NCI-H2107 treated with DMSO at 0.1 percent for 48 hours (cell line): Measurements from ENCODE around the gene KCNMA1.

Experiments used
- DNase-seq: peaks from one replicate; lab custom pipeline; 2025; ENCODE audit not compliant: unreplicated experiment; lab: John Stamatoyannopoulos, UW

Gene KCNMA1

DNA sequence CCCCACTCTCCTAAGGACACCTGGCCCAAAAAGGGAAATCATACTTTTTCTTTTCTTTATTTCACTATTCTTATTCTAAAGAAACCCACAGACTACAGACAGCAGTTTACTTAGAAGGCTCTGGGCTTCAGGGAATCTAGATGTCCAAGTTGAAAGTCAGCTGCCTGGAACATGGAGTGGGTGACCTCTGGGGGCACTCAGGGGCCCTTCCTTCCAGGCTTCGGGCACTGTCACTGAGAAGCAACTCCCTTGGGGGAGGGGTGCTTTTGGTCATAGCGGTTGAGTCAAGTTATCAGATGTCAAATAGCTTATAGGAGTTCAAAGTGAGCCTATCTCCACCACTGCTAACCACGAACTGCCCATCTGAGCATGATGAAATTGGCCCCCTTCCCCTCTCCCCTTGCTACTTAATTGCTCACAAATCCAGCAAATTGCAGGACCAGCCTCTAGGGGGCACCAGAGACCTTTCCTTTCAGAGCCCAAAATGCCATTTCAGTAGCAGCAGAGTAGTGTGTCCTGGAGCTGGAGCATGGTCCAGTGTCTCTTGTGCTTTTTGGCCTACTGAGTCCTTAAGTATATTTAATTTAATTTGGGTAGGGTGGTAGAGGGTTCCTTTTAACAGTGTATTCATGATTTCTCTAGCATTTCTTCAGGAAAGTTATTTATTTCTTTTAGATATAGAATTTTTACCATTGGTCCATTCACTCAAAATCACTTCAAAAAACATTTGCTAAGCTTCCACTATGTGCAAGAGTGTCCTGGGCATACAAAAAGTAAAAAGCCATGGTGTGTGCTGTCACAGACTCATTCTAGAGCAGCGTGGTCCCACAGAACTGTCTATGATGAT lies 463.8 kb downstream of the KCNMA1 start:
- peak; percentile 30 for DNase-seq

DNA sequence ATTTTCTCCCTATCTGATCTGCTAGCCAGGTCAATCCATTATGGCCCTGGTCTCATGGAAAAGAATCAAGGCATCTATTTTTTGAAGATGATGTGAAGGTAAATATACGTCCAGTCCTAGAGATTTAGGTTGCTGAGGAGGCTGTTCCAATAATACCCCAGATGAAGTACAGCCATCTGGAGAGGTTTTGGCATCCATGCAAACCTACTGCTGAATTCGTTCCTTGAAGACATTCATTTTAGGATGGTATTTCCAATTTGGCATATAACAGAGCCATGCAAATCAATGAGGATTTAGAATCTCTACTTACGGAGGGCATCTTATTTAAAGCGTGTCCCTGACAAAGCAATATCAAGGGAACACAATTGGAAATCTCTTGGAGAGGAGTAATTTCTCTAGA lies 465.5 kb downstream of the KCNMA1 start:
- no peak for DNase-seq

DNA sequence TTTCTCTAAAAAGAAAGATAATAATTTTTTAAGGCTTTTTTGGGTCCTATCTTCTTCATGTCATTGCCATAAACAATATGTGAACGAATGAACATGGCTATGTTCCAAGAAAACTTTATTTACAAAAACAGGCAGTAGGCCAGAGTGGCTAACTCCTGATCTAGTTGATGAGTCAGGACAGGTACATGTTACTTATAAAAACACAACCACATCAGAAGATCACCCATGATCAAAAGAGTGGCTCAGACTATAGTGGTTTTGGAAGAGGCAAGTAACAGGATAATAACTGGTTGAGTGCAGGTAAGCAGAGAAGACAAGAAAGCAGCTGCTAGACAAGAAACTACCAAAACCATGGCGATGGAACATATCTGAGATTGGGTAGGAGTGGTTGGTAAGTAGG lies 468.7 kb downstream of the KCNMA1 start:
- no peak for DNase-seq

DNA sequence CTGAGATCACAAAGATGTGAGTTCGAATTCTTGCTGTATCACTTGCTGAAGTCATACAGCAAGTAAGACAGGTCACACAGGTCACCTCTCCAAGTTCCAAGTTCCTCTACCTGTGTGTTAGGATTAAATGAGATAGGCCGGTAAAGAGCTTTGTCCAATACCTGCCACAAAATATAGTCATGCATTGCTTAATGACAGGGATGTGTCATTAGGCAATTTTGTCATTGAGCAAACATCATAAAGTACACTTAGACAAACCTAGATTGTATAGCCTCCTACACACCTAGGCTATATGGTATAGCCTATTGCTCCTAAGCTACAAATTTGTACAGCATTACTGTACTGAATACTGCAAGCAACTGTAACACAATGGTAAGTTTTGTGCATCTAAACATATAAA lies 469.4 kb downstream of the KCNMA1 start:
- no peak for DNase-seq

DNA sequence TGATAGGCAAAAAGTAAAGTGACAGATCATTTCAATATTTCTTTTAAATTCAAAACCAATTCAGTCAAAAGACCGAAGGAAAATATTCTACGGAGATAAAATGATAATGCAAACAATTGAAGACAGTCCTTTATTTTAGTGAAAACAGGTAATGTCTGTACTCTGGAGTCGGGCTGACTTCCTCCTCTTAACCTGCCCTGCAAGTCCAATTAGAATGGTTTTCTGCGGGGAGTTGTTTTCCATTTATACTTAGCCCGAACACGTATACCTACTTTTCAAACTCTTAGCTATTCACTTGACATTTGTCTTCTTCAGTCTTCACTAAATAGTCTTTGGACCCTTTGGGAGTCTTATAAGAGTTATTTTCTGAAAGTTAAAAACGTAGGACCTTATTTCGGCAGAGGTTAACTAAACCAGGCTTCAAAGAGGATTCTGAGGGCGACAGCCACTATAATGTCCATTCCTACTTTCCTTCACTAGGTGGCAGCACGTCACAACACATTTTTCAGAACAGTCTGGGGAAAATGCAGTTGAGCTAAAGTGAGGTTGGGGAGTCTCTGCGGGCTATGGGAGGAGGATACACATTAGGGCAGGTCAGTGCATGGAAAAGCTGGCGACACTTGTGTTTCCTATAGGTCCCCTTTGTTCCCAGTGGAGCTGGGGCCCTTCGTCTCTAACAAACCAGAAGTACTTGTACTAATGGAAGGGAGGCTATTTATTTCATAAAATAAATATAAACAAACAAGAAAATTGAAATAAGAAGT lies 472.0 kb downstream of the KCNMA1 start:
- DNase-seq: peak; percentile 46

DNA sequence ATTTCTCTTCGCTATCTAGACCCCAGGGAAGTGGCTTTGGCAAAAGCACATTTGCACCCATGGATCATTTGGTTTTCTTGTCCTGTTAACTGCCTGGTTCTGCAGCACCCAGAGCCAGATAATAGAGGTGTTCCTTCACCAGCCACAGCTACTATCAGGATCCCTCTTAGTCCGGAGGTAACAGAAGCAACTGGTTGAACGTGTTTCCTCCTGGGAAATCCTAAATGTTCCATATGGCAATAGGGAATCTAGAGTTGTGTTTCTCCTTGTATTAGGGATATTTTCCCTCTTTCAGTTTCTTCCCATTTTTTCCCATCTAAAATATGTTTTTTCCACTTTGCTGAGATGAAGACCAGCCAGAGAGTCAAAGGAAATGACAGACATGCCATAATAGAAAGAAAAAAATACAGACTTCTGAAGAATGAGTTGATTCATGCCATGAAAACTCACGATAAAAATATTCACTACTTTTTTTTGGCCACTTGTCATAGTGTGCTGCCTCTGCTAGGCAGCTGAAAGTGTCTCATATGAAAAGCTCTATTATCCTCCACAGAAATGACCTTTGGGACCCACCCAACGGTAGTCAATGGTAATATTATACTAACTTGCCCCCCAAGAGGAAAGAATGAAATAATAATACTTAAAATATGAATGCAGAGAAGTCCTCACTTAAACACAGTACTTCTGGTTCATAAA lies 472.8 kb downstream of the KCNMA1 start:
- no peak for DNase-seq

DNA sequence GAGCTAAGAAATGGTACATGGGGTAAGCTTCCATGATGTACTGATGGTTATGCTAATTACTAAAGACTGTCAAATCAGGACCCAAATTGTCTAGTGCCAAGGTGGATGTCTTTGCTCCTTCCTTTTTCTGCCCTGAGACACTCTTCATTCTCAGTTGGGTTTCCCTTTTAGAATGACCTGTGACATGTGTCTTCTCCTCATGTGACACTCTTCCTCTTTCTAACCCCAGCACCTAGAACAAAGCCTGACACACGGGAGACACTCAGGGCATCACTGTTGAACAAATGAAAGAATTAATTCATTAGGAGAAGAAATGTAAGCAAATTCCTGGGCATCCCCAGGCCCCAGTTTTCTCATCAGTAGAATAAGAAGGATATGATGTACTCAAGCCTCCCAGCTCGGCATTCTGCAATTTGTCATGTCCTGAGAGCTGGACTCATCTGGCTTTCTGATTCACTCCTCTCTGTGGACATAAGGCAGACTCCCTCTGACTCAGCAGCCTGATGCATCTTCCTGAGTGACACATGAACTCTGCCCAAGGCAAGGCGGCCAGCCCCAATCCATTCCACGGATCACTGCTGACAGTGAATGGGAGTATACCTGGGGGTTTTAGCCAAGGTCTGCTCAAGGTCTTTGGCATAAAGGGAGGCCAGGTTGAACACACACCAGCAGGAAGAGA lies 473.8 kb downstream of the KCNMA1 start:
- no peak for DNase-seq

DNA sequence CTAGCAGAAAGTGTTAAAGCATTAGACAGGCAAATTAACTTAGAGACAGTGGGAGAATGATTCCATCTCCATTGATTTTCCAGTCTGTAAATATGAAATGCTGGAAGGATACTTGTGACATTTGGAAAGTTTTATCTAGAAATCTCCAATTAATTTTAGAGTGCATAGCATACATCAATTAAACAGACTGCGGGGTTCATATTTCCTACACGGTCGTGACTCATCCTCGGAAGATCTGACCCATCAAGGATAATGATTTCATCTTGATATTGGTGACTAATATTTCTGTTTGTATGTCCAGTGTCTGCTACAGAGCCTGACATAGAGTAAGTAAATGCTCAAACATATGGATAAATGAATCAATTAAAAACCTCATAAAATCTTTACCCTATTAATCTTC lies 474.9 kb downstream of the KCNMA1 start:
- DNase-seq: no peak

DNA sequence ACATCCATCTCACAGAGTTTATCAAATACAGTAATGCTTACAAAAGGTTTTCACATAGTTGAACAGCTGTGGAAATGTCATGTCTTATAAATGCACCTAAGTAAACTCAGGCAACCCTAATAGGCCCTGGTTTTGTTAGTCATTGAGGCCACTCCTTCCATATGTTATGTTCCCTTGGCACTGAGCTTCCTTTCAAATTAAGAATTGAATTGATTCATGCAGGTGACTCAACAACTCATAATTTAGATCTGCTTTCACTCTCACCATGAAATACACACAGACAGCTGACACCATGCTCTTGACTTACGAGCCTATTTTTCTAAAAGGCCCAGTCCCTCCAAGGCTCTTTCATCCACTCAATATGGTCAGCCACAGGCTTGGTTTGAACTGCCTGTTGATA lies 476.9 kb downstream of the KCNMA1 start:
- DNase-seq: peak; percentile 83

DNA sequence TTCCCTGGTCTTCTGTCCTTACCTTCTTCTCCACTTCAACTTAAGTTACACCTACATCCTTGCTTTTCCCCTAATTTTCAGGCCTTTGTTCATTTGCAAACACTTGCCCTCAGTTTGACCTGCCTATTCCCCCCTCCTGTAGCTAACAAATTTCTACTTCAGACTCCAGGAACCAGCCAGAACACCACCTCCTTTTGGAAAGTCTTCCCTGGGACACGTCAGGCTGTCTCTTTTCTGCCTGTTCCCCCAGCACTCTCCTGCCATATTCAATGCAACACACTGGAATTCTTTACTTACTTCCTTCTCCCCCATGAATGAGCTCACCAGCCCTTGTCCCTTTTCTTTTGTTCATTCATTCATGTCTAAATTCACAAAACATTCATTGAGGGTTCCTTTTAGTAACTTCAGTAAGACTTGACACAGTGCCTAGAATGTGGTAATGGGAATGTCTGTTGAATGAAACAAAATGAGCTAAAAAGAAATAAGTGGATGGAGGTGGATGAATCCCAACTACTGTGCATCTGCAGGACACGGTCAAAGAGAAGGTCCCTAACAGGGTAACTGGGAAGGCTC lies 478.0 kb downstream of the KCNMA1 start:
- no peak for DNase-seq

DNA sequence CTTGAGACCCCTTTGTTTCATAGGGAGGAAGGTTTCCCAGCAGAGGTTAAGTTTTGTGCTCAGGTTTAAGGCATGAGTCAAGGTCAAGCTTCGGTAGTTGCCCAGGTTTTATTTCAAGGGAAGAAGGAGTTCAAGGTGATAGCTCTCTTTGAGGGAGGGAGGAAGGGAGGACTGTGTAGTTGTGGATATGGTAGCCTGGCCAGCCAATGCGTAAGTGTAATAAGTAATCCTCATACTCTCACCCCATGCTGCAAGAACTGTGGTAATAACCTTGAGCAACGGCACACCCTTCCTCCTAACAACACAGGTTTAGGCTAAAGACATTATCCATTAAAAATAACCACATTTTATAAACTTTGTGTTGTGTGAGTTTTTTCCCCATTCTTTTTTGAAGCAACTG lies 478.9 kb downstream of the KCNMA1 start:
- no peak for DNase-seq

DNA sequence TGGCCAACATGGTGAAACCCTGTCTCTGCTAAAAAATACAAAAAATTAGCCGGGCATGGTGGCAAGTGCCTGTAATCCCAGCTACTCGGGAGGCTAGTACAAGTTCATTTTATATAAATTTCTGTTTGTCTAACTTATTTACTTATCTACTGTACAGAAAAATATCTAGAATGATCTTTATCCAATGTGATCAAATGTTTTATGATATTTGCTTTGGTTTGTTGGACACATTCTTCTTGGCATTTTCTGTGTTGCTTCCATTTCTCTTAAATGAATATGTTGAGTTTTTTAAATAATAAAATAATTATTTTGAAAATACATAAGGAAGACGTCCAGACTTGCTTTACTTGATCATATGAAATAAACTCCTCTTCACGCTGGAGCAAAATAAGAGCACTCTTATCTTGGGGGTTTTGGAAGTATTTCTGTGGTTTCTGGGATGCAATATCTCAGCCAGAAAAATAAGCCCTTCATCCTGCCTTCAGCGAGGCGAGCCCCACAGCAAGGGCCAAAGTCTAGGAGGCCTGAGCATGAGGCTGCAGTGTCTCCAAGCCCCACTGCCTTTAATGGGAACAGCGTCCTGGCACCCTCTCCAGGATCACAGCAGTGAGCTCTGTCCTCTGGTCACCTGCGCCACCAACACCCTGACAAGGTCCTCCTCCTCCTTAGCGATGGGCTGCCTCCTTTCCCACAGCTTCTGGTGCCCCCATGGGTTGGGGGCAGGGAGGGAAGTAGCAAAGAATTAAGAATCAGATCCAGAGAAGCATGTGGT lies 480.2 kb downstream of the KCNMA1 start:
- DNase-seq: no peak

DNA sequence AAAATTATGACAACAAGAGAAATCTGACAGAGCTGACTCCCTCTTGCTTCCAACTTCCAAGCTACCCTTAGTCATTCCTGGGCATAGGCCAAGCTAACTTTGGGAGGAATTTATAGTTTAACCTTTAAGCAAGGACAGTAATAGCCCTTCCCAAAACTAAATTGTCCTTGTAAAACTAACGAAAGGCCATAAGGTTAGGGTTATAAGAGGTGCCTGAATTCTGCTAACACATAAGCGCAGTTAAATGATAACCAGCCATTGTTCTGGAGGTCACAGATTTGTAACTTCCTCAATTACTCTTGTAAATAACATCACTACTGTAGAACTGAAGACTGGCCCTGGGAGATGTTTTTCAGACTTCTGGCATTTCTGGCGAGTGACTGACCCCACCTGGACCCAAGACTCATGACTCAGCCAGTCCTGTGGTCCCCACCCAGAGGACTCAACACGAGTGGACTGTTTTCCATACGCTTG lies 481.2 kb downstream of the KCNMA1 start:
- no peak for DNase-seq

DNA sequence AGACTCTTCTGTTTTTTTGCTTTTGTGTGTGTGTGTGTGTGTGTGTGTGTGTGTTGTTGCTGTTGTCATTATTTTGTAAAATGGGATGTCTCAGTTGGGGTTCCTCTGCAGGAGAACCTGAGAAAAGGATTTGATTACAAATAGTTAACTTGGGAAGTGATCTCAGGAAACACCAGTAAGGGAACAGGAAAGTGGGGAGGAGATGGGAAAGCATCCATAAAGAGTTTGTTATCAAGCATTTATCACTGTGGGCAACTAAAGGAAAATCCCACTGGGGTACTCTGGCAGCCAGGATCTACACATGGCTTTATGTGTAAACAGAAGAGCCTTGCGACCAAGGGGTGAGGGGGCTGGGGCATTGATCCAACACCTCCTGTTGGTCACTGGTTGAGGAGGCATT lies 485.4 kb downstream of the KCNMA1 start:
- no peak for DNase-seq

DNA sequence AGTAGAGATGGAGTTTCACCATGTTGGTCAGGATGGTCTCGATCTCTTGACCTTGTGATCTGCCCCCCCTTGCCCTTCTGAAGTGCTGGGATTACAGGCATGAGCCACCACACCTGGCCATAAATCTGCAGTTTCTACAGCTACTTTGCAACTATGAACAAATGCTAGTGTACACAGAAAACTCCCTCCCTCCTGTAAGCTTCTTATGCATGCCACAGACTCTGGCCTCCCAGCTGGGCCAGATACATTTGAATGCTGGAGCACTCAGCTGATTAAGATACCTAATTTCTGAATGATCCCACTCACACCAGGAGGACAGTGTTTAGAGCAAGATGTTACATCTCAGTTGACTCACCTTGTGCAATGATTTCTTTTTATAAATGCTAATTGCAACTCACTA lies 486.2 kb downstream of the KCNMA1 start:
- no peak for DNase-seq

DNA sequence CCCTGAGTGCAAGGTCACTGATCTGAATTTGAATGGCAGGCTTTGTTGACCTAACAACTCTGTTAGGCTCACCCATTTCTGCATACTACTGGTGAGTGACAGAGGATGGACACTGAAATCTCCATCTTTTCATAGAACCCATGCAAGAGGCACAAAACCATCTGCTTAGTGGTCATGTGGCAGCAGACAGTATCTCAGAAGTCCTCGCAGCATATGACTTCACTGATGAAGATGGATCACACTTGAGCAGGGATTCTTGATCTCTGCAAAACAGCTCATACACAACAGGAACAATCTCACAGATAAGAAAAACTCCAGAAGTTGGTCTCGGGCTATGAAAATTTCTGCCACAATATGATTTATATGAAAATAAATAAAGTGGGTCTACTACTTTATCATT lies 487.9 kb downstream of the KCNMA1 start:
- no peak for DNase-seq

DNA sequence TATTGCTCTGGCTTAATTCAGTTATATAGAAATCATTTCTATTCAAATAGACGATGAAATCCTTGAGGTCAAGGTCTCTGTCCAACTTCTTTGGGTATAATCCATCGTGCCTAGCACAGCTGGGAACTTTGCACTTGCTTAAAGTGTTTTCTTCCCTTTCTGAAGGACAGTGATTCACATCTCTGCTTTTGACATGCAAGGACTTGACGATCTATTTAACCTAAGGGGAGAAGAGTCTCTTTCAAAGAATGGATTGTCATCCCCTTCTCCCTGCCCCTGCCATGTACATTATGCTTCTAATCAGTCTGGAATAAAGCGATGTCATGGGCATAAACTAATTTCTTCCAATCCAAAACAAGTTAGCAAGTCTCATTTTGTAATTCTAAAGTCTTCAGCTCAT lies 488.6 kb downstream of the KCNMA1 start:
- no peak for DNase-seq

DNA sequence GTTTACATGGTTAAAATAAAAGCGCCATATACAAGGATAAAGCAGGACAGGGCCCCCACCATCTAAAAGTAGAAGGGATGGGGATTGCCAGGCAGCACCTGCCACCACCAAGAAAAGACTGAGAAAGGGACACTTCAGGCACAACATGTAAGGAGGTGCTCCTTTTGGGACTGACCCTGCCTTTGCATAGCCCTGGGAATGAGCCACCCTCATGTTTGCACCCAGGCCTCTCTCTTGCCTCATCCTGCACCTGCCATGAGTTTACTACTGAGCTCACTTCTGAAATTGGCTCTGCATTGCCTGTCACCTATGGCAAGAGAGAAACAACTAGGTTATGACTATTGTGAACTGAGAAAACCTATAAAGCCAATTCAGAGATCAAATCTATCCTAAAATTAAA lies 489.7 kb downstream of the KCNMA1 start:
- no peak for DNase-seq

DNA sequence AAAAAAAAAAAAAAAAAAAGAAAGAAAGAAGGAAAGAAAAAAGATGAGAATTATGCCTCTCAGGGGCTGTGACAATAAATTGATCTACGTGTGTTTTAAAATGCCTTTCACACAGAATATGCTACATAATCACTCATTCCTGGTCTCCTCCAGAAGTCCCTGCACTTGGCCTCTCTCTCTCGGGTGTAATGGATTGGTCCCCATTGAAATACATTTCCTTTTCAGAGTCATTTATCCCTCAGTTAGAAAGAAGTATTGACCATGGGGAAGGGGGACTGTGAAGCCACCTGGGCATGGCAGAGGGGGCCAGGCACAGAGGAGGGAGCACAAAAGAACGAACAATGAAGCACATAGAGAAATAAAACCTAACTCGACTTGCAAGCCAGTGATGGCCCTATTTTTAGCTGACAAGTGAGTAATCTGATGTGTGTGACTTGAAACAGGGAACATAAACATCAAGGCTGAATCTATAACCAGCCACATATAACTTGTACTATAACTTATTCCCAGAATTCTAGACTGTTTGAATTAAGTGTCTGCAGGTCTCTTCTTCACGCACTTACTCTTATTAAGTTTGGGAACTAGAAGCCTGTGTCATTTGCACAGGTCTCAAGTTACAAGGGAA lies 490.8 kb downstream of the KCNMA1 start:
- no peak for DNase-seq

DNA sequence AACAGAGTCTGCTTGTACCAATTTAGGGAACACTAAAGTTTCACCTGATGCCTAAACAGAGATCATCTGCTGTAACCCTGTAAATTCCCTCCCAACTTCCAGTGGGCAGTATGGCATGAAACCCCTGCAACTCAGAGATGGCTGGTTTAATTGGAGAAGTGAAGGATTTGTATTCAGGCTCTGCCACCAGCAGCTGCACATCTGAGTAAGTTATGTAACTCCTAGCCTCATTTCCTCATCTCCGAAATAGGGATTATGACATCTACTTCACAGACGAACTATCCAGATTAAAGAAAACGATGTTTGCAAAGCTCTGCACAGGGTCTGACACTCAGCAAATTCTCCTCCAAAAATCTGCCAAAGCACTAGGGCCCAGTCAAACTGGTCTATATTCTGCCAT lies 493.0 kb downstream of the KCNMA1 start:
- no peak for DNase-seq
